PC-3 (cell line): ENCODE measurements around the gene EPB41.

Experiments
- CTCF ChIP-seq: fragments of 300-600 bp; sonication (generic); conservative IDR thresholded peaks from 2 replicates; pipeline ENCODE4 v1.5.1; 2017; ENCODE audit warnings: antibody characterized with exemption, low read depth, mild to moderate bottlenecking, low read length
- EZH2phosphoT487 ChIP-seq: fragments of 300-600 bp; sonication (generic); IDR thresholded peaks from 2 replicates; pipeline ENCODE4 v1.6.1; 2018; ENCODE audit warnings: mild to moderate bottlenecking, antibody characterized with exemption, low read length, borderline replicate concordance

- no peak for TF ChIP-seq CTCF
- no peak for TF ChIP-seq EZH2phosphoT487
Measured at GRCh38 chr1:29162476-29163138, 248.2 kb downstream of the EPB41 start.
